ENCODE measurements around the gene TMBIM4.
"Not testable (repeated sequence)": the region's sequence is repeated elsewhere in the genome, so short reads cannot be mapped to it uniquely, and the experiment has no call there.

TMBIM4 gene

DNA sequence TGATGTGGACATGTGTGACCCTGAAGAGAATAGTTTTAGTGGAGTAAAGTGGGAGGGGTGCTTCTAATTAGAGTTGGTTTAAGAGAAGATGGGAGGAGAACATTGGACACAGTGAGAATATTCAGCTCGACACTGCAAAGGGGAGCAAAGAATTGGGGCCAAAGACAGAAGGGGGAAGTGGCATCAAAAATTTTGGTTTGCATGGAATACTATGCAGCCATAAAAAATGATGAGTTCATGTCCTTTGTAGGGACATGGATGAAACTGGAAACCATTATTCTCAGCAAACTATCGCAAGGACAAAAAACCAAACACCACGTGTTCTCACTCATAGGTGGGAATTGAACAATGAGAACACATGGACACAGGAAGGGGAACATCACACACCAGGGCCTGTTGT, 15.0 kb upstream of the TMBIM4 start:
- not testable (repeated sequence) for DNase-seq (ENCODE audit: low spot score)

DNA sequence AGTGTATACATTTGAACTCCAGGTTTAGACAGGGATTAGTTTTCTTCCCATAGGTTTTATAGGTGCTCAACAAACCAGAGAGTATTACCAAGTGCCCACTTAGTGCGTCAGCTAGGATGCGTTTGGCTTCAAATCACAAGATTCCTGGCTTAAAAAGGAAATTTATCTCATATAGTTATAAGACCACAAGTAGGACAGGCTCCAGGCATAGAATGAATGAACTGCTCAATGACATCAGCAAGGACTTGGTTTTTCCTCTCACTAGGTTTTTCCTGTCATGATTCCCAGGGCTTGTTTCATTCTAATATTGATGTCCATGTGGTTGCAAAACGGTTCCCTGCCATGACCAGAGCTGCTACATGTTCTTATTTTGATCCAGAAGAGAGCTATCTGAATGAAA, 13.2 kb upstream of the TMBIM4 start:
- DNase-seq (ENCODE audit: low spot score) = no peak

DNA sequence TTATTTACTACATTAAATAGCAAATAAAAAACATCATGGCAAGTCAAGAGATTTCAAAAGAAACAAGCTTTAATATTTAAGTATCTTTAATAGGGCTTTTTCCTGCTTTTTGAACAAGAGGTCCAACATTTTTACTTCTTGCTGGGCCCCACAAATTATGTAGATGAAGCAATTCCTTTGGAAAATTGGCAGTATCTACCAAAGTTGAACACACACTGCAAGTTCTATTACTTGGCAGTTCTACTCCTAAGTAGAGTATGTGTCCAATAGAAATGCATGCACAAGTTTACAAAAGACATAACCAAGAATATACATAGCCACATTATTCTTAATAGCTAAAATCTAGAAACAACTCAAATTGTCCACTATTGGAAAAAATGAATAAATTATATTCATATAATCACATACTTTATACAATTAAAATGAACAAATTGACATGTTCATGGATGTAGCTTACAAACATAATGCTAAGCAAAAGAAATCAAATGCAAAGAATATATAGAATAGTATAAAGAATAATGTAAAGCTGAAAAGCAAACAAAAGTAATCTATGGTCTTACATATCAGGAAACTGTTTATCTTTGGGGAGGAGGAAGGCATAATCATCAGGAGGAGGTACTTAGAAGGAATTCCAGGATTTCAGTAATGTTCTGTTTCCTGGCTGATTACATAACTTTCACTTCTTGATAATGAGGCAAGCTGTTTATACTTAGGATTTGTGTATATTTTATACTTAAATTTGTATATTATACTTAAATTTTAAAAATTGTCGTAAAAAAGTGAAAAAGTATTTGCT, 6.5 kb upstream of the TMBIM4 start:
- no peak for DNase-seq (ENCODE audit: low spot score)

DNA sequence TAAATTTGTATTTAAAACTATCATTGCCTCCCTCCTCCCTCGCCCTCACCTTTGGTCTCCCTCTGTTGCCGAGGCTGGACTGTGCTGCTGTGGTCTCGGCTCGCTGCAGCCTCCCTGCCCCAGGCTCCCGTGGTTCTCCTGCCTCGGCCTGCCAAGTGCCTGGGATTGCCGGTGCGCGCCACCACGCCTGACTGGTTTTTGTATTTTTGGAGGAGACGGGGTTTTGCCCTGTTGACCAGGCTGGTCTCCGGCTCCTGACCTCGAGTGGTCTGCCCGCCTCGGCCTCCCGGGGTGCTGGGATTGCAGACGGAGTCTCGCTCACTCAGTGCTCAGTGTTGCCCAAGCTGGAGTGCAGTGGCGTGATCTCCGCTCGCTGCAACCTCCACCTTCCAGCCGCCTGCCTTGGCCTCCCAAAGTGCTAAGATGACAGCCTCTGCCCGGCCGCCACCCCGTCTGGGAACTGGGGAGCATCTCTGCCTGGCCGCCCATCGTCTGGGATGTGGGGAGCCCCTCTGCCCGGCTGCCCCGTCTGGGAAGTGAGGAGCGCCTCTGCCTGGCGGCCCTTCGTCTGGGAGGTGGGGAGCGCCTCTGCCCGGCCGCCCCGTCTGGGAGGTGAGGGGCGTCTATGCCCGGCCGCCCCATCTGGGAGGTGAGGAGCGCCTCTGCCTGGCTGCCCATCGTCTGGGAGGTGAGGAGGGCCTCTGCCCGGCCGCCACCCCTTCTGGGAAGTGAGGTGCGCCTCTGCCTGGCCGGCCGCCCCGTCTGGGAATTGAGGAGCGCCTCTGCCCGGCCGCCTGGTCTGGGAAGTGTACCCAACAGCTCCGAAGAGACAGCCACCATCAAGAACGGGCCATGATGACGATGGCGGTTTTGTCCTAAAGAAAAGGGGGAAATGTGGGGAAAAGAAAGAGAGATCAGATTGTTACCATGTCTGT, 4.9 kb upstream of the TMBIM4 start:
- not testable (repeated sequence) for DNase-seq (ENCODE audit: low spot score)

DNA sequence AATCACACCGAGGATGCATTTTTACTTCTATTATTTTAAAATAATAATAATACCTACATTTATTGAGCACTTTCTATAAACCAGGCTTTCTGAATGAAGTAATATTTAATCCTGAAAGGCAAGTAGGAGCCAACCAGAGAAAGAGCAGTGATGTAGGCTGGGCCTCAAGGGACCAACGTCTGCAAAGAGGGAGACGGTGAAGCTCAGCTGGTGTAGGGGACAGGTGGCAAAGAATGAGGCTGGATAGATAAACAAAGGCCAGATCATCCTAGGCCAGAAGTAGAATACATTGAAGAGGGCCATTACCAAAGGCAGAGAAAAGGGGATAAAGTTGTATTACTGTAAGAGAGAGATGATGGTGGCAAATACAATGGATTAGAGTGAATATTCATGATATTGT, 810 bp upstream of the TMBIM4 start:
- DNase-seq (ENCODE audit: low spot score) = no peak

DNA sequence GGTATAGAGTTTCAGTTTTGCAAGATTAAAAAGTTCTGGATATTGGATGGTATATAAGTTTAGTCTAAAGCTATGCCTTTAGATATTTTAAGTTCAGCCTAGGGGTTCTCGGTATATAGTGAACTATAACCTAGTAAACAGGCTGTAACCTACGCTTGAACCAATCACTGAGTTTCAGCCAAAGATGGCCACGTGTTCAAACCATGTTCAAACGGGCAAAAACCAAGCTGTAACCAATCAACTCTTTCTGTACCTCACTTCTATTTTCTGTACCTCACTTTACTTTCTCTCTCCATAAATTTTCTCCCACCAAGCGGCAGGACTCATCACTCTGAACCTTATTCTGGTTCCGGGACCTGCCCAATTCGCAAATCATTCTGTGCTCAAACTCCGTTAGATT, 1.4 kb downstream of the TMBIM4 start:
- DNase-seq (ENCODE audit: low spot score) = no peak

DNA sequence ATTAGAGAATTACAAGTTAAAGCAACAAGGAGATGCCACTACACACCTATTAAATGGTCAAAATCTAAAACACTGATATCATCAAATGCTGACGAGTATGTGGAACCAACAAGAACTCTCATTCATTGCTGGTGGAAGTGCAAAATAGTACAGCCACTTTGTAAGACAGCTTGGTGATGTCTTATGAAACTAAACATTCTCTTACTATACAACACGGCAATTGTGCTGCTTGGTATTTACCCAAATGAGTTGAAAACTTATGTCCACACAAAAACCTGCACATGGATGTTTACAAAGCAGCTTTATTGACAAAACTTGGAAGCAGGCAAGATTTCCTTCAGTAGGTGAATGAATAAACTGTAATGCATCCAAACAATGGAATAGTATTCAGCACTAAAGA, 3.2 kb downstream of the TMBIM4 start:
- no peak for DNase-seq (ENCODE audit: low spot score)

DNA sequence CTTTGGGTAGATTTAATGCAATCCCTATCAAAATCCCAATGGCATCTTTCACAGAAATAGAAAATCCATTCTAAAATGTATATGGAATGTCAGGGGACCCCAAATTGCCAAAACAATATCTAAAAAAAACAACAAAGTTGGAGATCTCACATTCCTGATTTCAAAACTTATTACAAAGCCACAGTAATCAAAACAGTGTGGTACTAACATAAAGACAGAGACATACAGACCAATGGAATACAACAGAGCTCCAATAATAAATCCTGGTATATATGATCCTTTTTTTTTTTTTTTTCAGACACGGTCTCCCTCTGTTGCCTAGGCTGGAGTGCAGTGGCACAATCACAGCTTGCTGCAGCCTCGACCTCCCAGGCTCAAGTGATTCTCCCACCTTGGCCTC, 4.7 kb downstream of the TMBIM4 start:
- DNase-seq (ENCODE audit: low spot score) = no peak

DNA sequence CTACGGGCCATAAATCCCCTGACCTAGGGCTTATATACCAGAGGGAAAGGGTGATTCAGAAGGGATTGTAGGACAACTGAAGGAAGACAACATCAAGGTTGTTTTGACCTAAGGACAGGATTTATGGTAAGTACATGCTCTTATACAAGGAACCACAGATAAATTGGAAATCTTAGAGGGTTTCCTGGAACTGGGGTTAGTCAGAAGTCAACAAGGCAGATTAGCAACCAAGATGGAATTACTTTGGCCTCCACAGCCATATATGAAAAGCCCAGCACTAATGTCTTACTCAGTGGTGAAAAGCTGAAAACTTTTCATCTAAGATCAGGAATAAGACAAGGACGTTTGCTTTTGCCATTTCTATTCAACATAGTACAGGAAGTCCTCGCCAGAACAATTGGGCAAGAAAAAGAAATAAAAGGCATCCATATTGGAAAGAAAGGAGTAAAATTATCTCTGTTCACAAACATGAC, 5.4 kb downstream of the TMBIM4 start:
- no peak for DNase-seq (ENCODE audit: low spot score)

DNA sequence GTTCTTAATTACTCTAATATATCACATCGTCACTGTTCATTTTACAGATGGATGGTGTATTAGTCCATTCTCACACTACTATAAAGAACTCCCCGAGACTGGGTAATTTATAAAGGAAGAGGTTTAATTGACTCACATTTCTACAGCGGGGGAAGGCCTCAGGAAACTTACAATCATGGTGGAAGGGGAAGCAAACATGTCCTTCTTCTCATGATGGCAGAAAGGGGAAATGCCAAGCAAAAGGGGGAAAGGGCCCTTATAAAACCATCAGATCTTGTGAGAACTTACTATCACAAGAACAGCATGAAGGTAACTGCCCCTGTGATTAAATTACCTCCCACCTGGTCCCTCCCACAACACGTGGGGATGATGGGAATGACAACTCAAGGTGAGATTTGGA, 6.5 kb downstream of the TMBIM4 start:
- no peak for DNase-seq (ENCODE audit: low spot score)

DNA sequence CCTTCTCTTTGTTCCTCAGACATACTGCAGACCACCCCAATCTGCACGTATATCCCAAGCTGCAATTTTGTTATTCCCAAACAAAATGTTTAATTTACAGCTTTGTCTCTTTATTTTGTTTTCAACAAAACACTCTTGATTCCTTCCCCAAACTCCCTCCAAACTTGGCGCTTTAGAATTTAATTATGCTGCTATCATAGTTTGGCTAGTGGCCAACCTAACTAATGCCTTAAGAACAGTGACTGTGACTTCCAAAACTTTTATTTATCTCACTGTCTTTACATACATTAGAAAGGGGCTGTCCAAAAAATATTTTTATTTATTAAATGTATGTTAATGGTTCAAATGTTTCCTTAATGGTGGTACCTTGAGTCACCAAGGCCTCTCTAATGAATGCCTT, 7.1 kb downstream of the TMBIM4 start:
- no peak for DNase-seq (ENCODE audit: low spot score)

DNA sequence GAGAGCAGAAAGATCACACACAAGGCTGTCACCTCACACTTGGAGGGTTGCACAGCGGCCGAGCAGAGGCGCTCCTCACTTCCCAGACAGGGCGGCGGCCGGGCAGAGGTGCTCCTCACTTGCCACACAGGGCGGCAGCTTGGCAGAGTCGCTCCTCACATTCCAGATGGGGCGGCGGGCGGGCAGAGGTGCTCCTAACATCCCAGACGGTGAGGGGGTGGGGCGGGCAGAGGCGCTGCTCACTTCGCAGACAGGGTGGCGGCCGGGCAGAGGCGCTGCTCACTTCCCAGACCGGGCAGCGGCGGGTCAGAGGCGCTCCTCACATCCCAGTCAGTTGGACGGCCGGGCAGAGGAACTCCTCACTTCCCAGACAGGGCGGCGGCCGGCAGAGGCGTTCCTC, 9.1 kb downstream of the TMBIM4 start:
- no peak for DNase-seq (ENCODE audit: low spot score)

DNA sequence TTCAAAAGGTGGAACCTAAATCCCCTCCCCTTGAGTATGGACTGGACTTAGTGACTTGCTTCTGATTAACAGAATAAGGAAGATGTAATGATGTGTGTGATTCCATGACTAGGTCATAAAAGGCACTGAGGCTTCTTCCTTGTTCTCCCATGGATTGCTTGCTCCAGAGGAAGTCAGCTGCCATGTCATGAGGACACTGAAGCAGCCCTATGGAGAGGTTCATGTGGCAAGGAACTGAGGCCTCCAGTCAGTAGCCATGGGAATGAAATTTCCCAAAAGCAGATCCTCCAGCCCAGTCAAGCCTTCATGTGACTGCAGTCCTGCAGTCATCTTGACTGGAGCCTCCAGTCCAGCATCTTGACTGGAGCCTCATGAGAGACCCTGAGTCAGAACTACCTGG, 10.7 kb downstream of the TMBIM4 start:
- no peak for DNase-seq (ENCODE audit: low spot score)

DNA sequence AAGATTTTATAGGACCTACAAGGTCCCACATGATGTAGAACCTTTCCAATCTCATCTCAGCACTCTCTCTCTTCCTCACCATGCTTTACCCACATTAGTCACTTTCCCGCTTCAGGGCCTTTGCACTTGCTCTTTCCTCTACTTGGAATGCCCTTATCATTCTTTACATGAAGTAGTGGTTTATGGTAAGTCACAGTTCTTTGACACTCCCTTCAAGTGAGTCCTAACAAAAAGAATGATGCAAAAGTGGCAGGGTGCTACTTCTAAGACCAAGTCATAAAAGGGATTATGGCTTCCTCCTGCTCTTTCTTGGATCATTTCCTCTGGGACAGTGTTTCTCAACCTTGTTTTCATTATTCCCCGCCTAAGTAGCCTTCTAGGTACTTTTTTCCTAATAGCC, 13.1 kb downstream of the TMBIM4 start:
- no peak for DNase-seq (ENCODE audit: low spot score)

DNA sequence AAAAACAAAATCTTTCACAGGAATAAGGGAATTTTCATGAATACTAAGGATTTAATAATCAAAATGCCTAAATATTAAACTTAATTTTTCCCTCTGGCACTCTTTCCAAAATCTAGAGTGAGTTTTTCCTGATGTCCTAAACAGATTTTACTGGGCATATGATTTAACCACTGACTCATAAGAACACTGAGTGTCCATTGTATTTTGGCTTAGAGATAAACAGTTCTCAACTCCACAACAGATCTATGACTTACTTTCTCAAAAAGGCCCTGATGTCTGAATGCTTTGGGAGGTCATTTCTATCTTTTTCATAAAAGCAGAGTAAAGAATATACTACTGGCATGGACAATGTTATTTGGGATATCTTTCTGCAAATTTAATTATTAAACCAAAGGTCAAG, 15.0 kb downstream of the TMBIM4 start:
- DNase-seq (ENCODE audit: low spot score) = no peak

DNA sequence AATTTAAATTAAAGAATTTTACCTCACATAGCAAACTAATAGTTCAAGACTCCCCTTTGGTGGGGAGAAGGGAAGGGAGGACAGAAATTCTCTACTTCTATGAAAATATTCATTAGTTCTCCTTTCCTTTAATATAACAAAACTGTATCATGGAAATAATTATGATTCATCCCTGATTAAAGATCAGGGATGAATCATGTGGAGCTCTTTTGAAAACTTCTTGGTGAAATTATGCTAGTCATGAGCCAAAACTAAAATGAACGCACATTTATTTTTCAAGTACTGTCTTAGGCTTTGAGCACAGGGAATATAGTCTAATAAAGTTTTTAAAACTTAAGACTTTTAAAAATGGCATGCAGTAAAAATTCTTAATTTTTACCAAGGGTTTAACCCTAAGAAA, 17.1 kb downstream of the TMBIM4 start:
- no peak for DNase-seq (ENCODE audit: low spot score)

DNA sequence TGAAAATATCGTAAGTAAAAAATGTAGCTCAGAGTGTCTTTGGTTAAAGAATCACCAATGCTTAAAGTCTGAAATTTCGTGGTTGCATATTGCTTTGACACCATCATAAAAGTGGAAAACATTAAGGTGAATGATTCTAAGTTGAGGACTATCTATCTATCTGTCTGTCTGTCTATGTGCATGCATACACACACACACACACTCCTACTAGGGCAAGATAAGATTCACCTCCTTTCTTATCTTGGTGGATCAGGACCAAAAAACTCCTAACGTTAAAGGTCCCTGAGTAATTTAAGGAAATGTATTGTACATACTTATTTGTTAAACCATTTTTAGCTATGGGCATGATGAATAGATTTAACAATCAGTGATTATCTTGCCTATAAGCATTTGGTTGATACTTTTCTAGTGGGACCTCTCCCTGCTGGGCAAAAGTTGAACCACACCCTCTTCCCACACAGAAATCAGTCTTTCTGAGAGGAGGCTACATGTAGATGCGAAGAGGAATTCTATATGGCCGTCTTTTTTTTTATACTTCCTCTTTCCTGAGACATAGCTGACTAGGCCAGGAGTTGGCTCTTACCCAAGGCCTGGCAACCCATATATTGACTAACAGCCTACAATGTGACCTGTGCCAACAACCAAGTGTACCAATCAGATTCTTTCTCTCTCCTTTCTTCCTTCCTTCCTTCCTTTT, 19.9 kb downstream of the TMBIM4 start:
- no peak for DNase-seq (ENCODE audit: low spot score)

DNA sequence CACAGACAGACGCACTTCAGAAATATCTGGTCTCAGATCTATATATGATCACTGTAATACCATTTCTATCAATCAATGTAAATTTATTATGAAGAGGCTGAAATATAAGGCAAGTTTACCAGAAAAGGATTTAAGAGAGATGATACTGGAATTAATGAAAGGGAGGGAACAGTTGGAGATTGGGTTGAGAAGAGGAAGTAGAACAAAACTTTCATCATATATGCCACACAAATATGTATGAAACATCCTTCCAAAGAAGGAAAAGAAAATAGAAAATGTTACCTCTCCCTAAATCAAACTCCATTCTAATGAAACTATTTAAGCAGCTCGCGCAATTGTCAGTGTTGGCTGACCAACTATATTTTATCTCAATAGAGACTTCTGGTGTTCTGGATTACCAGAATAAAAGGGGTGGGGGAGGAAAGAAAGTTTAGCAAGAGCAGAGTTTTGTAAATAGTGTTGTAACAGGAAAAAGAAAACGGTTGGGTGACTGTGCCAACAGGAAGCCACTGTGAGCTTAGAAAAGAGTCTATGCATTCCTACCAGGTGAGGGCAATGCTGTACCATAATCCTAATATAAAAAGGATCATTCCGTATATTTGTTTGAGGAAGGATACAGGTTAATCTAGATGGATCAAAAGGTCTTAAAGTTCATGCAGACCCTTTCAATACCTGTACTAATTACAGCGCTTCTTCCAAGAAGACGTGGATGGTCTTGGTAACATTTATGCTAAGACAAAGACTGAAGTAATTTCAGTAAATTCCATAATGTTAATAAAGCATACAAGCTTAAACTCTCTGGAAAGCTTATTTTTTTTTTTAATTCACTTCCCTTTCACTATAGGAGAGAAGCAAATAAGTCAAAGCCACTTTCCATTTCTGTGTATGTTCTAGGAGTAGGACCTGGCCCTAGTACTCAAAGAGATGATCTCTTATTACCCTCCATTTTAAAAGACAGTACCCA, 24.7 kb downstream of the TMBIM4 start:
- DNase-seq (ENCODE audit: low spot score) = no peak

DNA sequence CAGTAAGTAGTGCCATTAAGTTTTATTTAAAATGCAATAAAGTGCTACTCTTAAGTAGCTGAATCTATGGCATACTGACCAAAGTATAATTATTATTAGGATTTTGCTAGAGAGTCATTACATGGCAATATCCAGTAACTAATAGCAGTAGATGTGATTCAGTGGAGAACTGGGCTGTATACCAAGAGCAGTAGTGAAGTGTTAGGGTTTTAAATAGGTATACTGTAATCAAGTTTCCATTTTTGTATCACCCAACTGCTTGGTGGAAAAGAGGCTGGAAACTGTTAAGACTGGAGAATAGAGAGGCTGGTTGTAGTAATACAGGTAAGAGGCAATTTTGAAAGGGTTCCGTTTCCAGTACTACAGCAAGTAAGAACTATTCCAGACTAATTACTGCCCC, 25.9 kb downstream of the TMBIM4 start:
- DNase-seq (ENCODE audit: low spot score) = no peak

DNA sequence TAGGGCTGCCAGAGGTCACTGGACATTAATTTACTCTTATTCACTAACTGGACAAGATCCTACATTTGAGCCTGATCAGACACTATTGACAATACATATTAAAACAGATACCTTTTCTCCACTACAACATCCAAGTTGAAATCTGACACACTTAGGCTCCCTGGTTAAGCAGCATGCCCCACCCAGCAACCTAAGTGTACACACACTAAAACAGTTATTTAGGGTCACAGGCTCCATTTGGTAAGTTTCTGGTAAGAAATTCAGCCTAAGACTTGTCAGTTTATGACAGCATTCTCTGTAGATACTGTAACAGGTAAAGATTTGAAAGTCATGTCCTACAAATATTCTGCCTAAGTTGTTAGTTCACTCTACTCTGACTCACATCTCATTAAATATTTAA, 27.0 kb downstream of the TMBIM4 start:
- no peak for DNase-seq (ENCODE audit: low spot score)

DNA sequence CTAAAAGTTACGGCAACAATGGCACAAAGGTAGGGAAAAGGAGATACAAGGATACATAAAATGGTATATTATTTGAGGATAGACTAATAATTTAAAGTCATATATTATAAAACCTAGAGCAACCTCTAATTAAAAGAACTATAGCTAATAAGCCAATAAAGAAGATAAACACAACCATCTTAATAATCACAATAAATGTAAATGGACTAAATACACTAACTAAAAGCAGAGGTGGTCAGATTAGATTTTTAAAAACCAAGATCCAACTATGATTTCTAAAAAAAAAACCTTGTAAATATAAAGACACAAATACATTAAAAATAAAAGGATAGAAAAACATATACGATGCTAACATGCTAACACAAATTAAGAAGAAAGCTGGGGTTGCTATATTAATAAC, 28.5 kb downstream of the TMBIM4 start:
- no peak for DNase-seq (ENCODE audit: low spot score)
